GM12872 (cell line): ENCODE results near the gene ZFAND3.

Experiments
- TF ChIP-seq, protein P1 (sequence below): IDR thresholded peaks from 3 replicates; pipeline ENCODE4 v1.5.1; 2011; ENCODE audit warnings: low read depth, mild to moderate bottlenecking, low read length, moderate library complexity; ENCODE audit not compliant: insufficient read depth

ZFAND3 gene

DNA sequence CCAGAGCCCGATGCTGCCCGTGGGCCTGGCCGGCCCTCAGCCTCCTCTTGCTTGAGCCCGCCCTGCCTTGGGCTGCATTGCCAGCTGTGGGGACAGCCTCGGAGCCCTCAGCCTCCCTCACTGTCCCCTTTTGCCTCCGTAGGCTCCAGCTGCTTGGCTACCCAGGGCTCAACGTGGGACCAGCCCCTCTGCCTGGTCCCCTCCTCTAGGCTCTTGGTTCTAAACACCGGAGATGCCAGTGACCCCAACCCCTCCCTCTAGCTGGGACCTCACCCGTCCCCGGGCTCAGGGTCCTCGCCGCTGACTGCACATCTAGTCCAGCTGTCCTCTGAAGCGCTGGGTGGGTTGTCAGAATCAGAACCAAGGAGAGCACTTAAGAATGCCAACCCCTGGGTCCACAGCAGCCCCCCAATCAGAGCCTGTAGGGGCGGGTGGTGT is 345.2 kb downstream of the ZFAND3 start:
- TF ChIP-seq, protein P1, sequence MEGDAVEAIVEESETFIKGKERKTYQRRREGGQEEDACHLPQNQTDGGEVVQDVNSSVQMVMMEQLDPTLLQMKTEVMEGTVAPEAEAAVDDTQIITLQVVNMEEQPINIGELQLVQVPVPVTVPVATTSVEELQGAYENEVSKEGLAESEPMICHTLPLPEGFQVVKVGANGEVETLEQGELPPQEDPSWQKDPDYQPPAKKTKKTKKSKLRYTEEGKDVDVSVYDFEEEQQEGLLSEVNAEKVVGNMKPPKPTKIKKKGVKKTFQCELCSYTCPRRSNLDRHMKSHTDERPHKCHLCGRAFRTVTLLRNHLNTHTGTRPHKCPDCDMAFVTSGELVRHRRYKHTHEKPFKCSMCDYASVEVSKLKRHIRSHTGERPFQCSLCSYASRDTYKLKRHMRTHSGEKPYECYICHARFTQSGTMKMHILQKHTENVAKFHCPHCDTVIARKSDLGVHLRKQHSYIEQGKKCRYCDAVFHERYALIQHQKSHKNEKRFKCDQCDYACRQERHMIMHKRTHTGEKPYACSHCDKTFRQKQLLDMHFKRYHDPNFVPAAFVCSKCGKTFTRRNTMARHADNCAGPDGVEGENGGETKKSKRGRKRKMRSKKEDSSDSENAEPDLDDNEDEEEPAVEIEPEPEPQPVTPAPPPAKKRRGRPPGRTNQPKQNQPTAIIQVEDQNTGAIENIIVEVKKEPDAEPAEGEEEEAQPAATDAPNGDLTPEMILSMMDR, result no peak

DNA sequence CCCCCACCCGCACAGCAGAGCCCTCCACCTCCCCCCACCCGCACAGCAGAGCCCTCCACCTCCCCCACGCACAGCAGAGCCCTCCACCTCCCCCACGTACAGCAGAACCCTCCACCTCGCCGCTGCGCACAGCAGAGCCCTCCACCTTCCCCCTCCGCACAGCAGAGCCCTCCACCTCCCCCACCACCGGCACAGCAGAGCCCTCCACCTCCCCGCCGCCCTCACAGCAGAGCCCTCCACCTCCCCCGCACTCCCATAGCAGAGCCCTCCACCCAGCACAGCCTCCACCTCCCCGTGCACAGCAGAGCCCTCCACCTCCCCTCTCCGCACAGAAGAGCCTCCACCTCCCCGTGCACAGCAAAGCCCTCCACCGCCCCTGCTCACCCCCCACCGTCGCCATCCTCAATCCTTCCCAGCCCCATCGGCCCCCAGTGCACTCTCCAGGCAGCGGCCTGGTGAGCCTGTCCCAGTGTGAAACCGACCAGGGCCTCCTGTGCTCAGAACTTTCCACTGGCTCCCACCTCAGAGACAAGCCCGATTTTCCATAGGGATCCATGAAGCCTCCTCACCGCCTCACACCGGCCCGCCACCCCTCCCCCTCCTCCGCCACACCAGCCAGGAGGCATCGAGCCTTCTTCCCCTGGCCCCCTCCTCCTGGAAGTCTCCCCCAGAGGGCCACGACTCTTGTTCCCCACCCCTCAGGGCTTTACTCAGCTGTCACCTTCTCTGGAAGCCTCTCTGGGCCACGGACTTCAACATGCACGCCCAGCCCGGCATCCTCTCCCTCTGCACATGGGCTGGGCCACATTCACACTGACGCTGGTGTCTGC is 347.1 kb downstream of the ZFAND3 start:
- TF ChIP-seq, protein P1, result no peak

DNA sequence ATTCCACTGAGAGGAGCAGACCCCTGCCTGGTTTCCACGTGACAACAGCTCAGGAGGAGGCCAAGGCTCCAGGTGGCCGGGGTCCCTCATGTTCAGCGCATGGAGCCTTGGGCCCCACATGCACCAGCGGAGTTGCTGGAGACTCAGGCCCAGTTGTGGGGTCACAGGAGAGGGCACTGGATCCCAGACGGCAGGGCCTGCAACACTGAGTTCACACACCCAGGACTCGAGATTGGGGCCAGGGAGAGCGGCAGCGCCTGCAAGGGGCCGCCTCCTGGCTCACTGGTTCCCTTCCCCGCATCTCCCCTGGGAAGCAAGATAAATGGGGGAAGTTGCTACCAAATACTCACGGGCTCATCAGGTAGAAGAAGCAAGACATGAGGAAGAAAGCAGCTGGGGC is 348.1 kb downstream of the ZFAND3 start:
- TF ChIP-seq, protein P1, result no peak

DNA sequence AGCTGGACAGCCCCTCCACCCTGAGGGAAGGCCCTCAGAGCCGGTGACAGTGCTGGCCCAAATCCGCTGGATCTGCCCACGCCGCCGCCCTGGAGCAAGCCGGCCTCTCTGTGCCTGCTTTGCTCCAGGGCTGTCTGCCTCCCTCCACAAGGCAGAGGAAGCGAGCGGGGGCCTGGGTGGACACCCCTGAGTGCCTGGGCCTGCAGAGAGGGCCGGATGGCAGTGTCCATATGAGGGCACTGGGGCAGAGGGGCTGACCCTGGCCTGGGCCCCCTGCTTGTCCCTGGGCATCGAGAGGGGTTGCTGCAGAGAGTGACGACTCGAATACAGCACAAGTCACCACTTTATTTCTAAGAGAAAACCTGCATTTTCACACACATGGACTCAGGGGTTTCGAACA is 348.6 kb downstream of the ZFAND3 start:
- TF ChIP-seq, protein P1, result no peak

DNA sequence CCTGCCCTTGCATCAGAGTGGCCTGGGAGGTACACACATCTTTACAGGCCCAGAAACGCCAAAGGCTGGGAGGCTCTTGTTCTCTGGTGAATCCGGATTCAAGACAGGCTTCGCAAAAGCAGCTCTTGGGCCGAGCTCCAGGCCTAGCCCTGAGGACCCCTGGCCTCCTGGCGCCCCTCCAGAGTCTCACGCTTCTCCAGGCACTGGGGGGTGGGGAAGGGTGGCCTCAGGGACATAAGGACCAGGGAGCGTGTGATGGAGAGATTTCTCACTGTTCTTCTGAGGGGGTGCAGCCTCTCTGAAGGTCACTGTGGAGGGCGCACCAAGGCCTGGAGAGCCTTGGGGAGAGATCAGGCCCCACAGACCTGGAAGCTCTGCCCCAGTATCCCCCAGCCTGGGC is 349.2 kb downstream of the ZFAND3 start:
- TF ChIP-seq, protein P1, result no peak

DNA sequence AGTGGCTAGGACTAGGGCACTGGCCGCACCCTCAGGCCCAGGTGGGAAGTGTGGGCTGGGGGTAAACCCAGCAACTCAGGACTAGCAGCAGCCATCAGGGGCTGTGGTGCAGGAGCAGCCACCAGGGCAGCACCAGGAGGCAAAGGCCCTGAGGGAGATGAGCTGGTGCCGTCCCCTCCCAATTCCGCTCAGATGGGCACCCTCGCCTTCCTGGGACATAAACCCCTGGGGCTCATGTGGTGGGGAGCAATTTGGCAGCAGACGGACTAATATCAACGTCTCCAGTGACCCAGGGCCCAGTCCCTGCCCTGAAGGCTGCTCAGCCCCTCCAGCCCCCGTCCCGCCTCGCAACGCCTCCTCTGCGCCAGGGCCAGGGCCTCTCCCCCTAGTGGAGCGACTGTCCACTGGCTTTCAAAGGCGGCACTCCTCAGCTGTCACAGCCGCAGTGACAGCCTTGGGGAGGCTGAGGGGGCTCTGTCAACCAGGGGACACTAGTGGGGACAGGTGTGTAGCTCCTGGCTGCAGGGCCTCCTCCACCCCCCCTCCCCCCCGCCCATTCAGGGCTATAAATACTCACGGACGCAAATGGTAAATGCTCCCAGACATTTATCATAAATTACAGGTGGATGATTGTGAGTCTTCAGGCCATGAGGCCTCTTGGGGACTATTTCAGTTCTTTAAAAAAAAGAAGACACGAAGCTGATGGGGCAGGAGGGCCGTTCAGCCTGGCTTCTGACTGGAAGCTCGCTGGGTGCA is 349.9 kb downstream of the ZFAND3 start:
- TF ChIP-seq, protein P1, result no peak

DNA sequence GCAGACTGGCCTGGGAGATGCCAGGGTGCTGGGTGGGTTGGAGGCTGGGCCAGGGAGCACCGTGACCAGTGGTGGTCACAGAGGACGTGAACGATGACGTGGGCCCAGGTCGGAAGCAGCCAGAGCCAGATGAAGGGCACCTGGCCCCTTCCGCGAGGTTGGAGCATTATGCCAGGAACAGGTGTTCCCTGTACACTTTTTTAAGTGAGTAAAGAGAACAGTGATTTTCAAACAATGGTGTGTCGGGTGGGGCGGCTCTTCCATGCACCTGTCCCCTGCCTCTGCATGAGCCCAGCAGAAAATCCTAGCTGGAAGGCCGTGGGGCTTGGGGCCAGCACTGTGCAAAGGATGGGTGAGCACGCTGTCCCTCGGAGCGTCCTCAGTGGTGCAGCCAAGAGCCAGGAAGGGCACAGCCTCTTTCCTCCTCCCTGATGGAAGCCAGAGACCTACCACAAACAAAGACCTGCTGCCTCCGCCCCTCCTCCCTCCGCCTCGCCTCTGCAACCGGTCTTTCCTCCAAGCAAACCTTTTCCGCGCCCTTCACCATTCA is 350.5 kb downstream of the ZFAND3 start:
- TF ChIP-seq, protein P1, result no peak
